Fibroblast of the aortic adventitia (primary cell): Measurements from ENCODE around the gene CHIT1. TPM values are rescaled to one million over a fixed set of nuclear protein-coding genes. Genes with fewer than 3 reads are reported as not detected.
A peak's percentile ranks its signal among the peaks of the same experiment; 100 is the strongest.

Experiments used
- DNase-seq: peaks from one replicate; pipeline ENCODE4 v3.0.0-alpha.2; 2010; ENCODE audit warnings: low read depth
- H3K4me3 ChIP-seq: 2 replicates; pipeline ENCODE4 v1.5.1; 2011; ENCODE audit warnings: low read depth, mild to moderate bottlenecking, control low read depth, low read length, moderate library complexity
- total RNA-seq: library from RNA; depleted of rRNA; stranded (reverse); fragments of >200 nt; gene quantifications from 2 replicates; pipeline ENCODE4 v1.2.3, GENCODE V29; 2012; ENCODE audit warnings: low replicate concordance
- TF ChIP-seq, protein P1 (sequence below): IDR thresholded peaks from 2 replicates; pipeline ENCODE4 v1.5.1; 2011; ENCODE audit warnings: mild to moderate bottlenecking, low read length, control low read depth, inconsistent platforms; ENCODE audit not compliant: insufficient read depth

The CHIT1 gene
- total RNA-seq, 1 donor: not detected

GRCh38 chr1:203274603-203275381 lies 45.3 kb upstream of the CHIT1 start:
- peak; percentile 31 for DNase-seq
- TF ChIP-seq, protein P1, sequence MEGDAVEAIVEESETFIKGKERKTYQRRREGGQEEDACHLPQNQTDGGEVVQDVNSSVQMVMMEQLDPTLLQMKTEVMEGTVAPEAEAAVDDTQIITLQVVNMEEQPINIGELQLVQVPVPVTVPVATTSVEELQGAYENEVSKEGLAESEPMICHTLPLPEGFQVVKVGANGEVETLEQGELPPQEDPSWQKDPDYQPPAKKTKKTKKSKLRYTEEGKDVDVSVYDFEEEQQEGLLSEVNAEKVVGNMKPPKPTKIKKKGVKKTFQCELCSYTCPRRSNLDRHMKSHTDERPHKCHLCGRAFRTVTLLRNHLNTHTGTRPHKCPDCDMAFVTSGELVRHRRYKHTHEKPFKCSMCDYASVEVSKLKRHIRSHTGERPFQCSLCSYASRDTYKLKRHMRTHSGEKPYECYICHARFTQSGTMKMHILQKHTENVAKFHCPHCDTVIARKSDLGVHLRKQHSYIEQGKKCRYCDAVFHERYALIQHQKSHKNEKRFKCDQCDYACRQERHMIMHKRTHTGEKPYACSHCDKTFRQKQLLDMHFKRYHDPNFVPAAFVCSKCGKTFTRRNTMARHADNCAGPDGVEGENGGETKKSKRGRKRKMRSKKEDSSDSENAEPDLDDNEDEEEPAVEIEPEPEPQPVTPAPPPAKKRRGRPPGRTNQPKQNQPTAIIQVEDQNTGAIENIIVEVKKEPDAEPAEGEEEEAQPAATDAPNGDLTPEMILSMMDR: no peak
- no peak overlapping the region for H3K4me3 ChIP-seq

DNA sequence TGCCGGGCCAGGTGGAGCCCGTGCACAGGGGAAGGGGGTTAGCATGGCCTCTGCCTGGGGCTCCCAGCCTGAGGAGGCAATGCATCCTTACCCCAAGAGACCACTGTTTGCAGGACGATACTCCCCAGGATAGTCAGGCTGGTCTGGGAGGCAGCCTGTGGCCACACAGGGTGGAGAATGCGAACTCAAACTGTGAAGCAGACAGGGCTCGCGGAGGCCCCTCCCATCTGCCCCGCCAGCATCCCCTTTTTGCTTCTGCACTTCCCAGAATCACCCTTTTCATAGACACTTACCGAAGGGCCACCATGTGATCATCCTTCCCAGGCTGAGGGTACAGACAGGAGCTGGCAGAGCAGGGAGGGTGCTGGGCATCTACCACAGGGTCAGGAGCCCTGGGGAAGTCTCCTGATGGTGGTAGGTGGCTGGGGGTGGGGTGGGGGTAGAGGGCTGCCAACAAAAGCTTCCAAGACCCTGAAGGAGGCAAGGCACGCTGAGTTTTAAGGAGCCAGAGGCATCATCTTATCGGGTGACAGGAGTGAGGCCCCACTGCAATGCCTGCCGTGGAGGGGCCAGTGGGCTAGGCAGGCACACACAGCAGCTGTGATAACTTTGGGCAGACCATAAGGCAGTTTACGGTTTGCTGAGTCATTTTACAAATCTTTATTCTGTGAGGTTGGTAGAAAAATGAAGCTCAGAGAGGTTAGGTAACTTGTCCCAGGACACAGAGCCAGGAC lies 44.6 kb upstream of the CHIT1 start:
- H3K4me3 ChIP-seq: no peak overlapping the region
- DNase-seq: no peak
- TF ChIP-seq, protein P1: no peak

DNA sequence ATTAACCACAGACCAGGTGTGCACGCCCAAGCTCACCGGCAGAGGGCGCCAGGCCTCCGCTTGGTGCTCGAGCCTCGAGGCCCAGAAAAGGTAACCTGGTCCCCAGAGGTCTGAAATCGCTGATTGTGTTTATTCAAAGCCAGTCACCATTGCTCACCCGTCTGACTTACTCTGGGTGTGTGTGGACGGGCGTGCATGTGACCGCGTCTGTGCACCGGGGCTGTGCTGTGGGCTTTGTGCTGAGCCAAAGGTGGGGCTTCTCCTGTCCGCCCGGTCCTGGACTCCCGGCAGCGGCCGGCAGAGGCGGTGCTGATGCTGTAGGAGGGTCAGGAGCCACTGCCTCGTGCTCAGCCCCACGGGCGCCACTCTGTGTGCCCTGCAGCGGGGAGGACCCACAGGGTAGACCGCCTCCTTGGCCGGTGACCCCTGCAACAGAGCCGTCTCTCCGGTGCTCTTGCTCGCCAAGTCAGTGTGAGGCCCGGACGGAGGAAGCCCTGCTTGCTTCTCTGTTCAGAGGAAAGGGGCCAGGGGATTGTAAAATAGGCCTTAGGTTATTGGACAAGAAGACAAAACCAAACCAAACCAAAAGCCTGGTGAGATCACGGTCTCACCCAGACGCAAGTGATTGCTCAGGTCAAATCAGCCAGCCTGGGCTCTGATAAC lies 43.9 kb upstream of the CHIT1 start:
- peak overlapping the region; percentile 40 for H3K4me3 ChIP-seq
- TF ChIP-seq, protein P1: peak; percentile 88
- peak; percentile 86 for DNase-seq

DNA sequence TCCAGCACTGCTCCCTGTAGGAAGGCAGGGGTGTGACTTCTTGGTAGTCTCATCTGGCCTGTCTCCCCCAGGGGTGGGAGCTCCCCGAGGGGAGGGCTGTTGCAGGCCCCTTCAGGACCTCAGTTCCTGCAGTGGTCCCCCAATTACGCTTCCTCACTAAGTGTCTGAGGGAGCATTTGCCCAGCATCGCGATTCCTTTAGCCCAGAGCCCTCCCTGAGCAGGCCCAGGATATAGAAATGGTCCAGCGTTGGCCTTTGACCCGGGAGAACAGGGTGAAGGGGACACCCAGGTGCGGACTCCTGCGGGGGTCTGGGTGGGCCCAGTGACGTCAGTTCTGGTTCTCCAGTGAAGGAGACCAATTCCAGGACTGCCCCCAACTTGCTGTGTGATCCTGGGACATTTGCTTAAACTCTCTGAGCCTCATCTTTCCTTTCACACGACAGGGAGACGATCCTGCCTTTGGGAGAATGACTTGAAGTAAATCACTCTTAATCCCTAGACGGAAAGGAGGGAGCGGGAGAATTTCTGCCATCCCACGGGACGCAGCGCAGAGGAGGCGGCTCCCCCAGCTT lies 43.2 kb upstream of the CHIT1 start:
- no peak overlapping the region for H3K4me3 ChIP-seq
- TF ChIP-seq, protein P1: no peak
- DNase-seq: no peak

- no peak overlapping the region for H3K4me3 ChIP-seq
- TF ChIP-seq, protein P1: no peak
- DNase-seq: no peak
These were observed 42.6 kb upstream of the CHIT1 start for GRCh38 chr1:203271962-203272632.
